ENCODE data around the gene PRKCQ. TPM values are rescaled to one million over a fixed set of nuclear protein-coding genes. Genes with fewer than 3 reads are reported as not detected.

The PRKCQ gene
- polyA plus RNA-seq, 6 donors from 2014 or later = 0.08 to 0.35 (median 0.17) TPM; not detected in 2

DNA sequence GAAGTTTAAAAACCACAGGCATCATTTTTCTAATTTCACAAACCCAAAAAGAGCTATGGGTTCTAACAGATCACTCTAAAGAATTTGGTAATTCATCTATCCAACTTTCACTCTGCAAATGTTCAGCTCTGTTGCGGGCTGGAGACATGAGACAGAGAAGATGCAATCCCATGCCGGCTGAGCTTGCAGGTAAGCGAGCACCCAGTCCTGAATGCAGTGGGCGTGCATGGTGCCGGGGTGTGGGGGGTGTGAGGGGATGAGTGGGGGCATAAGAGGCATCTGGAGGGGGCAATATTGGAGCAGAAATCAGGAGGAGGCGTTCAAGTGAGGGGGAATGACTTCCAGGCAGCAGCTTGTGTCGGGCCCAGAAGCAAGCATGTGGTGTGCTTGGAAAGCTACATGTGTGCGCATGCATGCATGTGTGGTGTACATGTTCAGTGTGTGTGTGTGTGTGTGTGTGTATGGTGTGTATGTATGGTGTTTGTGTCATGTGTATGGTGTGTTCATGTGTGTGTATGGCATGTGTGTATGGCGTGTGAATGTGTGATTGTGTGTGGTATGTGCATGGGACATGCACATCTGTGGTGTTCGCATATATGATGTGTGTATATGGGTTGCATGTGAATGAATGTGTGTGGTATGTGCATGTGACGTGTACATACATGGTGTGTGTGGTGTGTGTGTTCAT, 172.9 kb downstream of the PRKCQ start:
- H3K36me3 Mint-ChIP-seq = no peaks in the 10 kb centered on the region
- peaks cover 22 to 43% (median 24%) of the 10 kb centered on the region in 3 donors for H3K27me3 Mint-ChIP-seq
- DNase-seq (no peak), ATAC-seq (ENCODE audit: low read depth in 2 of 2) (no peak)
- H3K4me1 Mint-ChIP-seq = peaks cover 0 to 10% (median 5%) of the 10 kb centered on the region in 3 donors
- peak overlapping the region in 1 of 6 donors; percentile 16 for H3K27ac Mint-ChIP-seq
- H3K4me3 Mint-ChIP-seq = no peak overlapping the region
- no peaks in the 10 kb centered on the region for H3K9me3 Mint-ChIP-seq

DNA sequence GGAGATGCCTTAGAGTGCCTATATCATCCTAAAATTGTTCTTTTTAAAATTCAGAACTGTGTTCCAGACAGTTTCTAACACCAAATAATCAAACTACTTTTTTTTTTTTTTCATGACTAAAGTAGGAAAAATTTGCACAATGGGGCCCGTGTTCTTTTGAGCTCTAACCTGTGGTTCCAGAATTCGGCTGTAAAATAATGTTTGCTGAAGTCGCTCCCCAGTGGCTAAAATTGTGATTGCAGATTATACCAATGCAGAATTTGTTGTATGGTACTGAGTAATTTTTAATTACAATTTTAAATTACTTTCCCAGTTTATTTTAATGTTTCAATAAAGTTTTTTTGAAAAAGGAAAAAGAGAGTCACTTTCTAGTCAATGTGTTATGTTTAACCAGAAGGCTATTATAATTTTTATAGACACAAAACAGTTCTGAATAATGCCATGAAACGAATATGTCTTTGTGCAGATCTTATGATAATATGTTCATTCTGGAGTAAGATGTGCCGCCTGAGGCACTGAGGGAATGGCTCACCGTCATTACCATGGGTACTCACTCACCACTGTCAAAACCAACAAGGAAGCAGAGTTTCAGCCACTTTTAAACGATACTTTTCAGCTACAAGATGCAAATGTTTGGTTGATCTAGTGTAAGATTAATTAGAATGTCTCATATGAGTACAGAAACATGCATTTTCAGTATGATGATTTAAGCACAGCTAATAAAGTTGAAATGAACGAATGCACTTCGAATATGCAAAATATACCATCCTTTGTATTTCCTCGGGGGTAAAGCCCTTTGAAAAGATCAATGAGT, 173.6 kb downstream of the PRKCQ start:
- Mint-ChIP-seq H3K9me3 (no peaks in the 10 kb centered on the region), H3K4me1 (peaks cover 6 to 17% (median 10%) of the 10 kb centered on the region in 3 donors), H3K27ac (no peak overlapping the region), H3K27me3 (peaks cover 26 to 50% (median 27%) of the 10 kb centered on the region in 3 donors), H3K4me3 (no peak overlapping the region), H3K36me3 (no peaks in the 10 kb centered on the region)
- ATAC-seq (ENCODE audit: low read depth in 2 of 2) = no peak
- no peak for DNase-seq

DNA sequence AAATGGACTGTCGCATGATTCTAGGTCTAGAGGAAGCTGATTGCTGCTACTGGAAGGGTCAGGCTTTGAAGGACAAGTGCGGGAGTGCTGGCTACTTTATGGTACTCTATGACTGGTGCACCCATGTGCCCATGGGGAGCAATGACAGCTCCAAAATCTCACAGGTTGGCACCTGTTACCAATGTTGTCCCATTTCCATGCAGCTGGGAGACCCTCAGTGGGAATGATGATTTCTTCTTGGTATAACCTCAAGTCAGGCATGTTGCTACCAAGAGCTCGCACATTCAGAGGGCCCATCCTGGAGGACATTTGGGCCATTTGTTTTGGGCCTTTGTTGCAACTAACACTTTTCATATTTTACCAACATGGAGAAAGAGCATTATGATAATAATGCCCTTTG, 174.4 kb downstream of the PRKCQ start:
- no peak overlapping the region for H3K4me3 Mint-ChIP-seq
- peaks cover 26 to 56% (median 27%) of the 10 kb centered on the region in 3 donors for H3K27me3 Mint-ChIP-seq
- DNase-seq (no peak), ATAC-seq (ENCODE audit: low read depth in 2 of 2) (no peak)
- no peaks in the 10 kb centered on the region for H3K9me3 Mint-ChIP-seq
- H3K4me1 Mint-ChIP-seq = peaks cover 6 to 24% (median 17%) of the 10 kb centered on the region in 3 donors
- no peaks in the 10 kb centered on the region for H3K36me3 Mint-ChIP-seq
- H3K27ac Mint-ChIP-seq = no peak overlapping the region

DNA sequence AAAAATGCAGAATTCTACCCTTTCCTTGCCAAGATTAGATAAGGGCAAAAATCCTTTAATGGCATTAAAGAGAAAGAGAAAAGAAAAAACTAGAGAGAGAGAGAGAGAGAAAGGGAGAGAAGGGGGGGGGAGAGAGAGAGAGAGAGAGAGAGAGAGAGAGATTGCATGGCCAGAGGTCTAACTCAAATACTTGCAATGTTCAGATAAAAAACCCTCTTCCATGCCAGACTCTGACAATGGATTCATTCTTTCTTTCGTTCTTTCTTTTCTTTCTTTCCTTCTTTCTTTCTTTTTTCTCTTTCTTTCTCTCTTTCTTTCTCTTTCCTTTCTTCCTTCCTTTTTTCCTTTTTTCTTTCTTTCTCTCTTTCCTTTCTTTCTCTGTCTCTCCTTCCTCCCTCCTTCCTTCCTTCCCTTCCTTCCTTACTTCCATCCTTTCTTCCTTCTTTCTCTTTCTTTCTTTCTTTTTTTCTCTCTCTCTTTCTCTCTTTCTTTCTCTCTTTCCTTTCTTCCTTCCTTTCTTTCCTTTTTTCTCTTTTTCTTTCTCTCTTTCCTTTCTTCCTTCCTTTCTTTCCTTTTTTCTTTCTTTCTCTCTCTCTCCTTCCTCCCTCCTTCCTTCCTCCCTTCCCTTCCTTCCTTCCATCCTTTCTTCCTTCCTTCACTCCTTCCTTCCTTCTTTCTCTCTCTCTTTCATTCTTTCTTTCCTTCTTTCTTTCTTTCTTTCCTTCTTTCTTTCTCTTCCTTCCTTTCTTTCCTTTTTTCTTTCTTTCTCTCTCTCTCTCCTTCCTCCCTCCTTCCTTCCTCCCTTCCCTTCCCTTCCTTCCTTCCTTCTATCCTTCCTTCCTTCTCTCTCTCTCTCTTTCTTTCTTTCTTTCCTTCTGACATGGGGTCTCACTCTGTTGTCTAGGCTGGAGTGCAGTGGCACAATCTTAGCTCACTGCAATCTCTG, 175.7 kb downstream of the PRKCQ start:
- peaks cover 22 to 56% (median 27%) of the 10 kb centered on the region in 3 donors for H3K27me3 Mint-ChIP-seq
- DNase-seq = no peak
- H3K27ac Mint-ChIP-seq = peak overlapping the region in 1 of 6 donors; percentile 92
- H3K9me3 Mint-ChIP-seq = no peaks in the 10 kb centered on the region
- peak overlapping the region in 1 of 8 donors; percentile 60 for H3K4me3 Mint-ChIP-seq
- H3K4me1 Mint-ChIP-seq = peaks cover 15 to 32% (median 27%) of the 10 kb centered on the region in 3 donors
- no peak for ATAC-seq (ENCODE audit: low read depth in 2 of 2)
- H3K36me3 Mint-ChIP-seq = no peaks in the 10 kb centered on the region

DNA sequence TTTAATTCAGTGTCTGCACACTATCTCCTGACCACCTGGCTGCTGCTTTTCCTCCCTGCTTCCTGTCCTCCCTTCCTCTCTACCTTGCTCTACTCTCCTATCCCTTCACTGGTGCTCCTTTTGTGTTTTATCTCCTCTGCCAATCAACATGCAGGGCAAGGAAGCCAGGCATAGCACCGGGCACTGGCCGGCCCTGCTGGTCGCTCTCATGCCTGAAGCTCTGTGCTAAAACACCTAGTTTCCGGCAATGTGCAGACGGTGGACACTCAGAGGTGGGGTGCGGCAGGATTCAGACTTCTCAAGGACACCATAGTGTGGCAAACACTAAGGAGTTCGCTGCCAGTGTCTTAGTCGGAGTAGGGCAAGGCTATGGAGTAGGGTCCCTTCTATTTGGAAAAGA, 177.1 kb downstream of the PRKCQ start:
- Mint-ChIP-seq H3K27me3 (peaks cover 22 to 49% (median 27%) of the 10 kb centered on the region in 3 donors), H3K9me3 (no peaks in the 10 kb centered on the region), H3K4me1 (peaks cover 15 to 35% (median 32%) of the 10 kb centered on the region in 3 donors), H3K27ac (peak overlapping the region in 3 of 6 donors; percentile 8 to 76 (median 14)), H3K4me3 (no peak overlapping the region), H3K36me3 (no peaks in the 10 kb centered on the region)
- no peak for DNase-seq
- no peak for ATAC-seq (ENCODE audit: low read depth in 2 of 2)

DNA sequence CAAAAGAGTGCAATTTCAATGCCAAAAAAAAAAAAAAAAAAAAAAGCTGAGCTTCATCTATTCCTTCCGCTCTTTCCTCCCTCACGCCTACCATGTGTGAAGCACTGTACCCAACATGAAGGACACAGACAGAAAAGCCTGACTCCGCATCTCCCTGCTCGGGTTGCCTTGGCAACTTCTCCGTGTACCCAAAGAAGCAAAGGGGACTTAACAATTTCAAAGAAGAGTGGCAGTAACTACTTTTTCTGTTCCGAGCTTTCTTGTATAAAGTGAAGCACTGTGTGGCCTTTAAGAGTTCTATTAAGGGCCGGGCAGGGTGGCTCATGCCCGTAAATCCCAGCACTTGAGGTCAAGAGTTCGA, 177.7 kb downstream of the PRKCQ start:
- Mint-ChIP-seq H3K9me3 (no peaks in the 10 kb centered on the region), H3K4me3 (no peak overlapping the region), H3K27me3 (peaks cover 19 to 46% (median 23%) of the 10 kb centered on the region in 3 donors), H3K4me1 (peaks cover 15 to 35% (median 32%) of the 10 kb centered on the region in 3 donors), H3K27ac (peak overlapping the region in 1 of 6 donors; percentile 54), H3K36me3 (no peaks in the 10 kb centered on the region)
- no peak for DNase-seq
- ATAC-seq (ENCODE audit: low read depth in 2 of 2) = no peak

DNA sequence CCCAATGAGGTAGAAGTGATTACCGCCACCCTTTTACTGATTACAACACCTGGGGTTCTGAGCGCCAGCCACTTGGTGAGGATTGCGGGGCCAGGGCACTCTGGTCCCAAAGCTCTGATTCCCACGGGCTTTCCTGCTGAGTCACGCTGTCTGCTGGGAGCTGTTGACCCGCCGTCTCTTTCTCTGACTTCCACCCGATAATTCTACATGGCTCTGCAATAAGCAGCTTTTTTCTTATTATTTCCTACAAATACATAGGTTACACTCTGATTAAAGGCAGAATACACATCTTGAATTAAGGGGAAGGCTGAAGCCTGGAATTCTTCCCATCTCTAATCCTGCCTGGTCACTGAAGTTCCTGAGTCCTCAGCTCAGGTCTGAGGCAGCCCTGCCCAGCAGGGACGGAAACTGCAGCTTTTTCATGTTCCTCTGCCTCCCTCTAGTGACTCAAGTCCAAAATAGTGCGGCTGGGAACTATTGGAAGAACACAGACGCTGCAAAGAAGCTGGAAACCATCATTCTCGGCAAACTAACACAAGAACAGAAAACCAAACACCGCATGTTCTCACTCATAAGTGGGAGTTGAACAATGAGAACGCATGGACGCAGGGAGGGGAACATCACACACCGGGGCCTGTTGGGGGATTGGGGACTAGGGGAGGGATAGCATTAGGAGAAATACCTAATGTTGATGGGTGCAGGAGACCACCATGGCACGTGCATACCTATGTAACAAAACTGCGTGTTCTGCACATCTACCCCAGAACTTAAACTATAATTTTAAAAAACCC, 178.3 kb downstream of the PRKCQ start:
- Mint-ChIP-seq H3K4me1 (peaks cover 15 to 35% (median 32%) of the 10 kb centered on the region in 3 donors), H3K4me3 (peak overlapping the region in 7 of 8 donors; percentile 3 to 88 (median 71)), H3K27ac (peak overlapping the region in 5 of 6 donors; percentile 1 to 82 (median 68)), H3K9me3 (no peaks in the 10 kb centered on the region), H3K27me3 (peaks cover 17 to 43% (median 19%) of the 10 kb centered on the region in 3 donors), H3K36me3 (no peaks in the 10 kb centered on the region)
- ATAC-seq (ENCODE audit: low read depth in 2 of 2) (peak; percentile 88 to 91), DNase-seq (peak; percentile 67)

DNA sequence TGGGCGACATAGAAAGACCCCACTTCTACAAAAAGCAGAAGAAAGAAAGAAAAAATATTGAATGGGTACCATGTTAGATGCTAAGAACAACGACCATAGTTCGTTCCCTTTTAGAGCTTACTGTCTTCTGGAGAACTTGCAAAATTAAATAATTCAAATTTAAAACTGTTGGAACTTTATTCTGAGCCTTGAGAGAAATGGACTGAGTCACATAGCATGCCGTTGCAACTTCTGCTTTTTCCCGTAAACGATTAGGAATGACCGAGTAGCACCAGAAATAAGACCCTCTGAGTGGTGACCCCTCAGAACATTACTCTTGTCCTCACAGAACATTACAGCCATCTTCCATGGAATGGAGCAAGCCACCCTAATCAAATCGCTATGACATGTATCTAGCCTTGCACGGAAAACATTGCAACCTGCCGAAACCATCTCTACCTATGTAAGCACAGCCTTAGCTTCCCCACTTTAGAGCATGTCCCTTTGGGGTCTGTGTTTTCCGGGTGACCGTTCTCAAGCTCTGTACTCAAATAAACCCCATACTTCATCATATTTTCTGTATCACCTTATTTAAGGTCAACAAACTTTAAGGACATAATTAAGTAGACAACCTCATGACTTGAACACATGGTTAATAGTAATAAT, 179.1 kb downstream of the PRKCQ start:
- Mint-ChIP-seq H3K27me3 (peaks cover 16 to 43% (median 19%) of the 10 kb centered on the region in 3 donors), H3K9me3 (no peaks in the 10 kb centered on the region), H3K27ac (peak overlapping the region in 1 of 6 donors; percentile 1), H3K4me3 (peak overlapping the region in 3 of 8 donors; percentile 3 to 65 (median 38)), H3K36me3 (no peaks in the 10 kb centered on the region), H3K4me1 (peaks cover 15 to 35% (median 32%) of the 10 kb centered on the region in 3 donors)
- DNase-seq = no peak
- ATAC-seq (ENCODE audit: low read depth in 2 of 2) = no peak

DNA sequence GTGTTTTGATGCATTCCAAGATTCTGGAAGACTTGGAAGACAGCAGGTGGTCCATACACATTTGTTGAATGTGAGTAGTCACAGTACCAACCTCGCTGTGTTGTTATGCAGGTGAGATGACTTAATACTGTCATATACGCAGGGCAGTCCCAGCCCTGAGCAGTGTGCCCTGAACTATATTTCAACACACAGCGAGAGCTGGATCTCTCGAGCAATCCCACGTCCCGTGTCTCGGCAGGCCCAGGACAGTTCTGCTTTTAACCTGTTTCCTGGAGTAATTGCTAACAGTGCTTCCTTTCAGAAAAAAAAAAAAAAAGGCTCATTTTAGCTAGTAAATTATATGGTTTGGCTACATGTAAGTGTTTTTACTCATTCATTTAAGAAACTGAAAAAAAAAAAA, 179.7 kb downstream of the PRKCQ start:
- Mint-ChIP-seq H3K36me3 (no peaks in the 10 kb centered on the region), H3K27ac (no peak overlapping the region)
- ATAC-seq (ENCODE audit: low read depth in 2 of 2) = no peak

DNA sequence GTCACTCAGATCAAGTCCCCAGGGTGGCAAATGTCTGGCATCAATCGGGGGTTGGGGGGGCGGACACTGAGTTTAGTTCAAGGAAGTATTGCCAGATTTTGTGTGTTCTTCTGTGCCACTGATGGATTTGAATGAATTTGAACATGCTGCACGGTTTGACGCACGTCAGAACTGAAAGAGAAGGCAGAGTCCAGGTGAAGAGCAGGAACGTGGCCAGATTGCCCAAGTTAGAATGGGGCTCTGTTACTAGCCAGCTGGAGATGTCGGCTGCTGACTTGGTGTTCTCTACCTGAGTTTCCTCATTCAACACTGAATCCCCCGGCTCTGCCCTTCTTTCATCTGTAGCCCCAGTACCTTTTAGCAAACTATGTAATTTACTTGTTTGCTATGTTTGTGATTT, 180.2 kb downstream of the PRKCQ start:
- Mint-ChIP-seq H3K36me3 (no peaks in the 10 kb centered on the region), H3K4me1 (peaks cover 15 to 35% (median 32%) of the 10 kb centered on the region in 3 donors), H3K4me3 (peak overlapping the region in 2 of 8 donors; percentile 12 to 48), H3K9me3 (no peaks in the 10 kb centered on the region), H3K27me3 (peaks cover 11 to 36% (median 16%) of the 10 kb centered on the region in 3 donors), H3K27ac (peak overlapping the region in 1 of 6 donors; percentile 16)
- ATAC-seq (ENCODE audit: low read depth in 2 of 2) (no peak), DNase-seq (no peak)

More for the DNA sequence above, 179.7 kb downstream of the PRKCQ start:
- Mint-ChIP-seq H3K9me3 (no peaks in the 10 kb centered on the region), H3K27me3 (peaks cover 16 to 41% (median 16%) of the 10 kb centered on the region in 3 donors), H3K4me3 (peak overlapping the region in 2 of 8 donors; percentile 38 to 65), H3K4me1 (peaks cover 15 to 35% (median 32%) of the 10 kb centered on the region in 3 donors)
- no peak for DNase-seq

DNA sequence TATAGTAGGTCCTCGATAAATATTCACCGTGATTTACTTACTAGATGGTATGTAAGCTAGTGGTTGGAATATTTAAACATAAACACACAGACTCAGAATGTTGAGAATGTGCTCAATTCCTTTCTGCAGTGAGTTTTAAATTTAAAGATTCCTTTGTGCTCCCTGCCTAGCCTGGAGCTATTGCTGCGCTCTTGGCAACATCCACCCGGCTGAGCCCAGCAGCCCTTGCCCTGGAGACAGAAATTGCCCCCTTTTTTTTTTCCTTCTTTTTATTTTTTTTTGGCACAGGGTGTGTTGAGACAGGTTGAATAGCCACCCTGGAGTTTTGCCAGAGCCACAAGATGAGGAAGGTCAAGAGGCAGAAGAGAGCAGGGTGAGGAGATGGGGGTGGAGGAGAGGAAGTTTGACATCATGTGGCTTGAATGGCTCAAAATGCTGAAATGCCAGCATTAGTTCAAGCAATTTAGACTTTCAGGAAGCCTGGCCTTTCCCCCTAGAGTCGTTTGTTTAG, 180.8 kb downstream of the PRKCQ start:
- H3K9me3 Mint-ChIP-seq = no peaks in the 10 kb centered on the region
- ATAC-seq (ENCODE audit: low read depth in 2 of 2) = no peak

More for the DNA sequence above, 180.8 kb downstream of the PRKCQ start:
- peaks cover 5 to 30% (median 16%) of the 10 kb centered on the region in 3 donors for H3K27me3 Mint-ChIP-seq
- H3K36me3 Mint-ChIP-seq = no peaks in the 10 kb centered on the region
- H3K4me1 Mint-ChIP-seq = peaks cover 15 to 35% (median 32%) of the 10 kb centered on the region in 3 donors
- DNase-seq = no peak
- peak overlapping the region in 2 of 8 donors; percentile 12 to 62 for H3K4me3 Mint-ChIP-seq
- H3K27ac Mint-ChIP-seq = no peak overlapping the region

Data from naive B cell (primary cell).